Ovary (tissue), 3 donors: ENCODE results near the gene CRHR2.

Experiments used
- CTCF ChIP-seq, 3 donors: fragments of 450-650 bp in 2 of 3; fragments of 200-600 bp in 1 of 3; IDR thresholded peaks; one replicate each; pipeline versions ENCODE4 v1.5.1 to v1.8.0; 2016 to 2022; ENCODE audit warnings: antibody characterized with exemption in 3 of 3, mild to moderate bottlenecking in 1 of 3
- POLR2A ChIP-seq: fragments of 450-650 bp; IDR thresholded peaks from one replicate; pipeline ENCODE4 v1.6.1; 2017; ENCODE audit warnings: antibody characterized with exemption, mild to moderate bottlenecking, moderate library complexity
- donor health status: DM: no; HTN: no; CAD: no.

GRCh38 chr7:30652132-30652531 is 30.1 kb downstream of the CRHR2 start:
- no peak for TF ChIP-seq CTCF (IDR thresholded peaks at IDR 0.05)
- no peak for TF ChIP-seq POLR2A
